Endothelial cell (in vitro differentiated cells): ENCODE data around the gene DNMT3B. TPM values are rescaled to one million over a fixed set of nuclear protein-coding genes. Genes with fewer than 3 reads are reported as not detected.

Source experiments
- DNase-seq: peaks from one replicate; pipeline ENCODE4 v3.0.0; 2021; ENCODE audit warnings: low spot score
- H3K27ac Mint-ChIP-seq: one replicate; pipeline ENCODE4 v1.8.0; 2021; ENCODE audit warnings: mixed read lengths, inconsistent platforms; ENCODE audit not compliant: unreplicated experiment
- H3K27me3 Mint-ChIP-seq: one replicate; pipeline ENCODE4 v1.8.0; 2021; ENCODE audit warnings: mild to moderate bottlenecking, moderate library complexity, mixed read lengths, inconsistent platforms; ENCODE audit not compliant: unreplicated experiment
- H3K36me3 Mint-ChIP-seq: one replicate; pipeline ENCODE4 v1.8.0; 2021; ENCODE audit warnings: mild to moderate bottlenecking, low read depth, mixed read lengths, inconsistent platforms; ENCODE audit not compliant: unreplicated experiment
- H3K4me1 Mint-ChIP-seq: one replicate; pipeline ENCODE4 v1.8.0; 2021; ENCODE audit warnings: mild to moderate bottlenecking, mixed read lengths, inconsistent platforms; ENCODE audit not compliant: unreplicated experiment
- H3K4me3 Mint-ChIP-seq: one replicate; pipeline ENCODE4 v1.8.0; 2021; ENCODE audit warnings: mild to moderate bottlenecking, mixed read lengths, inconsistent platforms; ENCODE audit not compliant: unreplicated experiment
- H3K9me3 Mint-ChIP-seq: one replicate; pipeline ENCODE4 v1.8.0; 2021; ENCODE audit warnings: mixed read lengths, inconsistent platforms; ENCODE audit not compliant: unreplicated experiment
- total RNA-seq: library from RNA; stranded (reverse); fragmentation: NEBNext Ultra II Directional; extraction: Animal tissue kit (Norgen Biotek cat#: 25700); gene quantifications from one replicate; pipeline ENCODE4 v1.2.1, GENCODE V29; 2021; ENCODE audit not compliant: unreplicated experiment
- TF ChIP-seq, protein P1 (sequence below): fragments of 200-600 bp; sonication (generic); IDR thresholded peaks from one replicate; pipeline ENCODE4 v1.5.0; 2021; ENCODE audit warnings: antibody characterized with exemption; ENCODE audit not compliant: unreplicated experiment

DNMT3B gene
- total RNA-seq, 1 donor from 2014 or later = 77.9 TPM

DNA sequence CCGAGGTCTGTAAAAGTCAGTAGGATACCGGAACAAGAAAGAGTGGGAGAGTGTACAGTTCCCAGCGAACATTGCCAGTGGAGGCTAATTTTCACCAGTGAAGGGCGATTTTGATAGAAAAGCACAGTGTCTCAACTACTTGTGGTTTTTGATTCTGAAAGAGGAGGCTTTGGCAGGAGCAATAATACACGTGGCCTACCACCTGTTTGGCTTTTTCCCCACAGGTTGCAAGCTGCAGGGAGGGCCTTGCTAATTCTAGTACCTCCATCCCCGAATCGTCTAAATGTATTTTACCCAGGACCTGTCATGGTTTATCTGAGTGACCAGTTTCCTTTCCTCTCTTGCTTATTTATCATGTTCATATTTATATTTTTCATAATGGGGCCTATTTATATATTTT, 93.2 kb downstream of the DNMT3B start:
- DNase-seq = no peak
- Mint-ChIP-seq H3K27ac (no peak overlapping the region), H3K4me1 (peaks cover 4% of the 10 kb centered on the region), H3K27me3 (no peaks in the 10 kb centered on the region), H3K36me3 (peaks cover 3% of the 10 kb centered on the region), H3K9me3 (no peaks in the 10 kb centered on the region), H3K4me3 (no peak overlapping the region)
- TF ChIP-seq, protein P1, sequence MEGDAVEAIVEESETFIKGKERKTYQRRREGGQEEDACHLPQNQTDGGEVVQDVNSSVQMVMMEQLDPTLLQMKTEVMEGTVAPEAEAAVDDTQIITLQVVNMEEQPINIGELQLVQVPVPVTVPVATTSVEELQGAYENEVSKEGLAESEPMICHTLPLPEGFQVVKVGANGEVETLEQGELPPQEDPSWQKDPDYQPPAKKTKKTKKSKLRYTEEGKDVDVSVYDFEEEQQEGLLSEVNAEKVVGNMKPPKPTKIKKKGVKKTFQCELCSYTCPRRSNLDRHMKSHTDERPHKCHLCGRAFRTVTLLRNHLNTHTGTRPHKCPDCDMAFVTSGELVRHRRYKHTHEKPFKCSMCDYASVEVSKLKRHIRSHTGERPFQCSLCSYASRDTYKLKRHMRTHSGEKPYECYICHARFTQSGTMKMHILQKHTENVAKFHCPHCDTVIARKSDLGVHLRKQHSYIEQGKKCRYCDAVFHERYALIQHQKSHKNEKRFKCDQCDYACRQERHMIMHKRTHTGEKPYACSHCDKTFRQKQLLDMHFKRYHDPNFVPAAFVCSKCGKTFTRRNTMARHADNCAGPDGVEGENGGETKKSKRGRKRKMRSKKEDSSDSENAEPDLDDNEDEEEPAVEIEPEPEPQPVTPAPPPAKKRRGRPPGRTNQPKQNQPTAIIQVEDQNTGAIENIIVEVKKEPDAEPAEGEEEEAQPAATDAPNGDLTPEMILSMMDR = no peak

DNA sequence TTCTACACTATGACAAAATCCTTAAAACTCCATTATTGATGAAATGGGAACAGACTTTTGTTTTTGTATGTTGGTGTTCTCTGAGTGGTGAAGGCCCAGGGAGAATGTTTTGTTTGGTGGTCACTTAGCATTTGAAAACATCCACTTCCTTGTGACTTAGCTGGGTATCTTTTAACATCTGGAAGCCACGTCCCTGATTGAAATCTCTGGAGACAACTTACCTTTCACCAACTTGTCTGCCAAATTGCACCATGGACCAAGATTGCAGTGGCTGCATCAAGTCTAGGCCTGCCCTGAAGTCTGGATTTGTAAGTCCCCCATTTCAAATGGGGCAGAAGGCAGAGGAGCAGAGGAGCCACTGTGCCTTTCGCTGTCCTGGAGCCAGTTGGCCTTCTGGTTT, 96.0 kb downstream of the DNMT3B start:
- H3K4me1 Mint-ChIP-seq = peaks cover 4% of the 10 kb centered on the region
- no peak overlapping the region for H3K4me3 Mint-ChIP-seq
- H3K27me3 Mint-ChIP-seq = no peaks in the 10 kb centered on the region
- DNase-seq = no peak
- H3K27ac Mint-ChIP-seq = peak overlapping the region; percentile 83
- no peaks in the 10 kb centered on the region for H3K36me3 Mint-ChIP-seq
- TF ChIP-seq, protein P1 = no peak
- H3K9me3 Mint-ChIP-seq = no peaks in the 10 kb centered on the region

Other genes starting within 250 kb of the DNMT3B start
- gene NOL4L, start 177.1 kb upstream of the DNMT3B start, total RNA-seq = 150 TPM
- gene C20orf203, start 88.4 kb upstream of the DNMT3B start, total RNA-seq = not detected
- 73.7 TPM for gene COMMD7, start 18.9 kb upstream of the DNMT3B start, total RNA-seq
- gene MAPRE1, start 57.6 kb downstream of the DNMT3B start, total RNA-seq = 131 TPM
- 1.1 TPM for gene EFCAB8, start 96.5 kb downstream of the DNMT3B start, total RNA-seq
- not detected for gene SUN5, start 242.0 kb downstream of the DNMT3B start, total RNA-seq
- gene BPIFB2, start 245.3 kb downstream of the DNMT3B start, total RNA-seq = not detected